NCI-H1417 treated with DMSO at 0.1 percent for 48 hours (cell line): ENCODE results near the gene THSD4.
"Not testable (repeated sequence)": the region's sequence is repeated elsewhere in the genome, so short reads cannot be mapped to it uniquely, and the experiment has no call there.

ENCODE experiments used
- DNase-seq: peaks from one replicate; lab custom pipeline; 2025; lab: John Stamatoyannopoulos, UW

Gene THSD4

GRCh38 chr15:71121442-71121841 is 6.2 kb downstream of the THSD4 start:
- DNase-seq = no peak

- DNase-seq = no peak
These were observed 9.9 kb downstream of the THSD4 start for GRCh38 chr15:71124937-71125790.

GRCh38 chr15:71125831-71126450 is 10.7 kb downstream of the THSD4 start:
- DNase-seq = no peak

GRCh38 chr15:71127083-71127482 is 11.8 kb downstream of the THSD4 start:
- DNase-seq = no peak

GRCh38 chr15:71128159-71128558 is 12.9 kb downstream of the THSD4 start:
- DNase-seq = not testable (repeated sequence)

- DNase-seq = no peak
These were observed 13.8 kb downstream of the THSD4 start for GRCh38 chr15:71128939-71129562.

- no peak for DNase-seq
These were observed 14.4 kb downstream of the THSD4 start for GRCh38 chr15:71129669-71130068.

GRCh38 chr15:71131601-71132362 is 16.5 kb downstream of the THSD4 start:
- DNase-seq = no peak

- DNase-seq = no peak
These were observed 18.6 kb downstream of the THSD4 start for GRCh38 chr15:71133747-71134472.

GRCh38 chr15:71136159-71136783 is 21.0 kb downstream of the THSD4 start:
- no peak for DNase-seq

- DNase-seq = no peak
These were observed 21.7 kb downstream of the THSD4 start for GRCh38 chr15:71136793-71137518.

GRCh38 chr15:71138473-71138872 is 23.2 kb downstream of the THSD4 start:
- DNase-seq = no peak

GRCh38 chr15:71139241-71139640 is 24.0 kb downstream of the THSD4 start:
- DNase-seq = no peak

- DNase-seq = no peak
These were observed 26.3 kb downstream of the THSD4 start for GRCh38 chr15:71141572-71141971.

GRCh38 chr15:71142780-71143179 is 27.5 kb downstream of the THSD4 start:
- no peak for DNase-seq

- no peak for DNase-seq
These were observed 28.4 kb downstream of the THSD4 start for GRCh38 chr15:71143373-71144310.

- DNase-seq = no peak
These were observed 30.4 kb downstream of the THSD4 start for GRCh38 chr15:71145648-71146047.

- DNase-seq = no peak
These were observed 31.3 kb downstream of the THSD4 start for GRCh38 chr15:71146580-71146982.

- no peak for DNase-seq
These were observed 32.8 kb downstream of the THSD4 start for GRCh38 chr15:71148048-71148447.
